HG03565 (cell line): ENCODE measurements around the gene SMCO4.
"Not testable (repeated sequence)": the region's sequence is repeated elsewhere in the genome, so short reads cannot be mapped to it uniquely, and the experiment has no call there.

Source experiments
- ATAC-seq: cut with Tn5 transposase; IDR thresholded peaks from one replicate; pipeline ENCODE4 v1.9.1; 2021; ENCODE audit warnings: mild to moderate bottlenecking, moderate library complexity; ENCODE audit not compliant: unreplicated experiment

The SMCO4 gene

GRCh38 chr11:93480756-93481155, 62.4 kb downstream of the SMCO4 start:
- no peak for ATAC-seq

DNA sequence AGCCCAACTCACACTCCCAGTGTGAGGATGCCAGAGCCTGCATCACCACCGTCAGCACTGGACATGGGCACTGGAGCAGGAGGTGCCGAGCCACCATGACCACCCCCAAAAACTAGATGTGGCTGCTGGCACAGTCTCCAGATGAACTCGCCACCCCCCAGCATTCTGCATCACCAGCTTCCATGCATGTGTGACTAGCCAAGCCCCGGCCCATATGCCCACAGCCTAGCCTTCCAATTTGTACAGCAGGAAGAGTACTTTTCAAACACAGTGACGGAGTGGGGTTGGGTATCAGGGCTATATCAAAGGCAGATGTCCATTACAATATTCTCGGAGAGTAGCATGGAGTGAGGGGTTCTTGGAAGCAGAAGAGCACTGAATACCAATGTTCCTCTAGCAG, 62.9 kb downstream of the SMCO4 start:
- ATAC-seq, result no peak

GRCh38 chr11:93478841-93479240, 64.3 kb downstream of the SMCO4 start:
- no peak for ATAC-seq

- ATAC-seq, result no peak
Measured at GRCh38 chr11:93477684-93478234, 65.4 kb downstream of the SMCO4 start.

DNA sequence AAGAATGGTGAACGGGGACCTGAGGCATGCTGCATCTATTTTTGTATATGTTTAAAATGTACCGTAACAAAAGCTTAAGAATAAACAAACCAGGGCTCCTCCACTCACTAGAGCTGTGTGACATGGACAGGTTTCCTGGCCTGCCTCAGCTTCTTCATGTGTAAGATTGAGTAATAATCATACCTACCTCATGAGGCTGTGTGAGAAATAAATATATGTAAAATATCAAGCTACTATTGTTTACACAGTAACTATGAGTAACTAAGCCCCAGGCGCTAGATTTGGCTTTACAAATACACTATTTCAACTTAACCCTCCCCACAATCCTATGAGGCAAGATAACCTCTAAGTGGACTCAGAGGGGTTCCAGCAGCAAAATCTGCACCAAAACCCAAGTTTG, 66.4 kb downstream of the SMCO4 start:
- ATAC-seq, result no peak

- ATAC-seq, result no peak
Measured at GRCh38 chr11:93474123-93474522, 69.1 kb downstream of the SMCO4 start.

DNA sequence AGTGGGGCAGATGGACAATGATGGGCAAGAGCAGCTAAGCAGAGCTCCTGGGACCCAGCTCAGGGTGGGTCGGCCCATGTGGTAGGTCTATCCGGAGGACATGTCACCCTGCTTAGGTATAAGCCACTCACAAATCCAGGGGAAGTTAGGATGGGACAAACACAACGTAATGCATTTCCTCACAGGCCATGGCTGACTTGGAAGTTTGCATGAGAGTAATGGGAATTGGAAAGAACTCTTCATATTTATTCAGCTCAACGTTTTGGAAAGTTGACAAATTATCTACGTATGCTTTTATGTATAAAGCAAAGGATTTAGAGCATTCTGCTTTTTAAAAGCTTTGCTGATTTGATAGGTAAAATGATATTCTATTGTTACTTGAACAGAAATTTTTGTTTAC, 74.9 kb downstream of the SMCO4 start:
- no peak for ATAC-seq

- ATAC-seq, result no peak
Measured at GRCh38 chr11:93467054-93467453, 76.1 kb downstream of the SMCO4 start.

DNA sequence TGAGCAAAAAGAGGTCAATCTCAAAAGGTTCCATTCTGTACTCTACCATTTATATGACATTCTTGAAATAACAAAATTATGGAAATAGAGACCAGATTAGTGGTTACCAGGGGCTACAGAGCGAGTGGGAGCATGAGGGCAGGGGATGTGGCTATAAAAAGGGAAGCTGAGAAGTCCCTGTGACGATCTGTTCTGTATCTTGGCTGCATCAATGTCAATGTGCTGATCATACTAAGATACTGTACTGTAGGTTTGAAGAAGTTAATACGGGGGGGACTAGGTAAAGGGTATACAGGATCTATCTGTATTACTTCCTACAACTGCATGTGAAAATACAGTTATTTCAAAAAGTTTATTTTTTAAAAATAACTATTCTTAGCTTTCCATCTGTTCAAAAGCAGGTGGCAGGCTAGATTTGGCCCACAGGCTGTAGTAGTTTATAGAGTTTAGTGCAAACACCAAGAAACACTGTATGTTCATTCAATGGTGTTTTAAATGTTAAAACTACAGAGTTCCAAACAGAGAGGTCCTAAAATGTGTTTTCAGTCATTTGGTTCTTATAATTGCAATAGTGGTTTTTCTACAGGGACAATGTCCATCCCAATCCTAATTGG, 78.2 kb downstream of the SMCO4 start:
- no peak for ATAC-seq

- ATAC-seq, result not testable (repeated sequence)
Measured at GRCh38 chr11:93463666-93464065, 79.5 kb downstream of the SMCO4 start.

- no peak for ATAC-seq
Measured at GRCh38 chr11:93458286-93458685, 84.9 kb downstream of the SMCO4 start.

DNA sequence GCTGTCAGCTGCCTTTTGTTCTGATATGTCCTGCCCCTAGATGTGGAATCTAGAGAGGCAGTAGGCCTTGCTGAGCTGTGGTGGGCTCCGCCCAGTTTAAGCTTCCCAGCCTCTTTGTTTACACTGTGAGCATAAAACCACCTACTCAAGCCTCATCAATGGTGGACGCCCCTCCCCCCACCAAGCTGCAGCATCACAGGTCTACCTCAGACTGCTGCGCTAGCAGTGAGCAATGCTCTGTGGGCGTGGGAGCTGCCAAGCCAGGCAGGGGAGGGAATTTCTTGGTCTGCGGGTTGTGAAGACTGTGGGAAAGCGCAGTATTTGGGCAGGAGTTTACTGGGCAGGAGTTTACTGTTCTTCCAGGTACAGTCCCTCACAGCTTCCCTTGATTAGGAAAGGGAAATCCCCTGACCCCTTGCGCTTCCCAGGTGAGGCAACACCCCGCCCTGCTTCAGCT, 98.5 kb downstream of the SMCO4 start:
- no peak for ATAC-seq

DNA sequence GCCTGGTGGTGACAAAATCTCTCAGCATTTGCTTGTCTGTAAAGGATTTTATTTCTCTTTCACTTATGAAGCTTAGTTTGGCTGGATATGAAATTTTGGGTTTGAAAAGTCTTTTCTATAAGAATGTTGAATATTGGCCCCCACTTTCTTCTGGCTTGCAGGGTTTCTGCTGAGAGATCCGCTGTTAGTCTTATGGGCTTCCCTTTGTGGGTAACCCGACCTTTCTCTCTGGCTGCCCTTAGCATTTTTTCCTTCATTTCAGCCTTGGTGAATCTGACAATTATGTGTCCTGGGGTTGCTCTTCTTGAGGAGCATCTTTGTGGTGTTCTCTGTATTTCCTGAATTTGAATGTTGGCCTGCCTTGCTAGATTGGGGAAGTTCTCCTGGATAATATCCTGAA, 100.0 kb downstream of the SMCO4 start:
- ATAC-seq, result not testable (repeated sequence)

DNA sequence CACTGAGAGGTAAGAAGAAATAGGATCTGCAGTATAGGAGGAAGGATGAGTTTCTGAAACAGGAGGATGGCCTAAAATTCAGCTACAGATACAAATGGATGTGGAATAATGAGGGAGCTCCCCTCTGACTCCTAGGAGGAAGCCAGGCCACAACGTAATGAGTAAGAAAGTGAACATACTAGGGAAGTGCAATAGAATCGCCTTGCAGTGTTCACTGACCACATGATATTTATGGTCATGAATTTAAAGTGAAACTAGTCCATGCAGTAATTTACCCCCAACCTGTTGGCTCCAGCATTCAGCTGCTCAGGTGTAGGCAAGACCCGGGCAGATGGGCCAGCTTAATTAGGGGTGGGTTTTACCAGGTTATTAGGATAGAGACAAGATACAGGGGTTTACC, 110.9 kb downstream of the SMCO4 start:
- no peak for ATAC-seq
